ENCODE data around the gene RC3H2. TPM values are rescaled to one million over a fixed set of nuclear protein-coding genes. Genes with fewer than 3 reads are reported as not detected.
A peak's percentile ranks its signal among the peaks of the same experiment; 100 is the strongest.

The RC3H2 gene
- total RNA-seq, 2 donors from 2014 or later: 56.4 to 60.1 TPM

DNA sequence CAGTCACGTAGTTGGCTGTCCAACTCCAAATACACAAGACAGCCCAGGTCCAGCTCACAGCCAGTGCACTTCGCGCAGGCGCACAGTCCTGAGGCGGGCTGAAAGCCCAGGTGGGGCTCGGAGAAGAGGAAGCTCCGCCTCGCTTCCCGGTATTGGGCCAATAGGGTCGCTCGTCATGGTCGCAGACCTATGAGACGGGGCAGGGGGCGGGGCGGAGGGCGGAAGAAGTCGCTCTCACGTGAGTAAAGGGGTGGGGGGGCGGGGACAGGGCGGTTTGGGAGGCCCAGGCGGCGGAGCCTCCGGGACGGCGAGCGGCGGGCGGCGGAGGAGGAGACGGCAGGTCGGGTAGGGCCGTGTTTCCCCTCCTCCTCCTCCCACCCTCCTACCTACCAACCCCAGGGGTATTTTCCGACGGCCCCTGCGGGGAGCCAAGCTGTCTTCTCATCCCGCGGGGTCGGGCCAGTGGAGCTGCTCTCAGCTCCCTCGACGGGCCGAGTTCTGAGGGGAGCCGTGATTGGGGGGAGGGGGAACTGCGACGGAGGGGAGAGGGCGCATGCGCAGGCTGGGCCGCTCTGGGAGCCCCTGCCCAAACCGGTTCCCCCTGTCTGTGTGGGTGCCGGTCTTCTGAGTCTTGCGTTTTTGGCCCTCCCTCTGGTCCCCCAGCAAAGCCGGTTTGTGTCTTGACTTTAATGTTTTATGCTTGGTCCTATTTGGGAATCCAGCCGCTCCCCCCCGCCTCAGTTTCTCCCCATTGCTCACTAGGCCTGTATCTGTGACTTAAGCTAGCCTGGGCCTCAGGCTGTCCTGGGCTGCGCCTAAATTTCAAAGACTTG, 35.8 kb upstream of the RC3H2 start, which contains the start of gene RABGAP1:
Gene RABGAP1 (plus strand): TSS at position 272 of the 833 bp plus-strand sequence. CDS start 16,040 bp downstream, outside the sequence.
- TF ChIP-seq, protein P1, sequence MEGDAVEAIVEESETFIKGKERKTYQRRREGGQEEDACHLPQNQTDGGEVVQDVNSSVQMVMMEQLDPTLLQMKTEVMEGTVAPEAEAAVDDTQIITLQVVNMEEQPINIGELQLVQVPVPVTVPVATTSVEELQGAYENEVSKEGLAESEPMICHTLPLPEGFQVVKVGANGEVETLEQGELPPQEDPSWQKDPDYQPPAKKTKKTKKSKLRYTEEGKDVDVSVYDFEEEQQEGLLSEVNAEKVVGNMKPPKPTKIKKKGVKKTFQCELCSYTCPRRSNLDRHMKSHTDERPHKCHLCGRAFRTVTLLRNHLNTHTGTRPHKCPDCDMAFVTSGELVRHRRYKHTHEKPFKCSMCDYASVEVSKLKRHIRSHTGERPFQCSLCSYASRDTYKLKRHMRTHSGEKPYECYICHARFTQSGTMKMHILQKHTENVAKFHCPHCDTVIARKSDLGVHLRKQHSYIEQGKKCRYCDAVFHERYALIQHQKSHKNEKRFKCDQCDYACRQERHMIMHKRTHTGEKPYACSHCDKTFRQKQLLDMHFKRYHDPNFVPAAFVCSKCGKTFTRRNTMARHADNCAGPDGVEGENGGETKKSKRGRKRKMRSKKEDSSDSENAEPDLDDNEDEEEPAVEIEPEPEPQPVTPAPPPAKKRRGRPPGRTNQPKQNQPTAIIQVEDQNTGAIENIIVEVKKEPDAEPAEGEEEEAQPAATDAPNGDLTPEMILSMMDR (conservative IDR thresholded peaks at IDR 0.05): no peak
- Histone ChIP-seq H3K27me3 (ENCODE audit: control insufficient read depth, insufficient read depth, low read length, poor library complexity, severe bottlenecking) (no peaks in the 10 kb centered on the region), H3K4me3 (ENCODE audit: low read length) (peak within 1 kb of the TSS; percentile 82), H3K4me1 (ENCODE audit: control insufficient read depth, insufficient read depth, low read length) (no peaks in the 10 kb centered on the region), H3K9me3 (ENCODE audit: control insufficient read depth, low read length) (no peaks in the 10 kb centered on the region), H3K27ac (ENCODE audit: low read depth, low read length) (peak within 1 kb of the TSS; percentile 86), H3K9ac (ENCODE audit: extremely low read depth, low read length, poor library complexity, severe bottlenecking) (peak within 1 kb of the TSS; percentile 62), H3K36me3 (ENCODE audit: control insufficient read depth, insufficient read depth, low read length) (peaks cover 32% of the 10 kb centered on the region)
- peaks cover 21% of the 10 kb centered on the region for H3K4me1 Mint-ChIP-seq
- DNase-seq: peak; percentile 100
- 1 to 2% methylated on average over 13 to 49 of the region's 54 CpGs for WGBS, 2 experiments (ENCODE audit: insufficient coverage in 1 of 2, insufficient read length in 1 of 2)
- H3K27ac Mint-ChIP-seq: peak within 1 kb of the TSS; percentile 96
- peak within 1 kb of the TSS; percentile 84 for H3K4me3 Mint-ChIP-seq
- no peaks in the 10 kb centered on the region for H3K9me3 Mint-ChIP-seq
- H3K36me3 Mint-ChIP-seq (ENCODE audit: low read depth): peaks cover 28% of the 10 kb centered on the region
- H3K27me3 Mint-ChIP-seq (ENCODE audit: insufficient read depth): no peaks in the 10 kb centered on the region

DNA sequence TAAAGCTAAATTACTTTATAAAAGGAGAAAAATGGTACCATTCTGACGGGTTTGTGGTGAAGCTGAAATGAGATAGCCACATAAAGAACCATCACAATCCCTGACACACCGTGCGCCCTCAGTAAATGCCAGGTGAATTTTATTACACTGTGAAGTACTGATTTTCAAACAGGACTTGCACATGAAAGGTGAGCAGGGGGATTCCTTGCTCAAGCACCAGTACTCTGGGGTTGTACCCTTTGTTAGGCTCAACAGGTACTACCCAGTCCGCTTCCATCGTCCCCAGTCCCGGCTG, 35.2 kb upstream of the RC3H2 start:
- Mint-ChIP-seq H3K27ac (peak overlapping the region; percentile 96), H3K36me3 (ENCODE audit: low read depth) (peaks cover 28% of the 10 kb centered on the region), H3K27me3 (ENCODE audit: insufficient read depth) (no peaks in the 10 kb centered on the region), H3K4me1 (peaks cover 15% of the 10 kb centered on the region), H3K9me3 (no peaks in the 10 kb centered on the region), H3K4me3 (peak overlapping the region; percentile 84)
- Histone ChIP-seq H3K27me3 (ENCODE audit: control insufficient read depth, insufficient read depth, low read length, poor library complexity, severe bottlenecking) (no peaks in the 10 kb centered on the region), H3K36me3 (ENCODE audit: control insufficient read depth, insufficient read depth, low read length) (peaks cover 32% of the 10 kb centered on the region), H3K9ac (ENCODE audit: extremely low read depth, low read length, poor library complexity, severe bottlenecking) (peak overlapping the region; percentile 62), H3K9me3 (ENCODE audit: control insufficient read depth, low read length) (no peaks in the 10 kb centered on the region), H3K4me1 (ENCODE audit: control insufficient read depth, insufficient read depth, low read length) (no peaks in the 10 kb centered on the region), H3K4me3 (ENCODE audit: low read length) (peak overlapping the region; percentile 82), H3K27ac (ENCODE audit: low read depth, low read length) (peak overlapping the region; percentile 12)
- 0 to 32% methylated on average over 3 to 6 of the region's 6 CpGs for WGBS, 2 experiments (ENCODE audit: insufficient coverage in 1 of 2, insufficient read length in 1 of 2)
- no peak for DNase-seq
- TF ChIP-seq, protein P1 (conservative IDR thresholded peaks at IDR 0.05): no peak

DNA sequence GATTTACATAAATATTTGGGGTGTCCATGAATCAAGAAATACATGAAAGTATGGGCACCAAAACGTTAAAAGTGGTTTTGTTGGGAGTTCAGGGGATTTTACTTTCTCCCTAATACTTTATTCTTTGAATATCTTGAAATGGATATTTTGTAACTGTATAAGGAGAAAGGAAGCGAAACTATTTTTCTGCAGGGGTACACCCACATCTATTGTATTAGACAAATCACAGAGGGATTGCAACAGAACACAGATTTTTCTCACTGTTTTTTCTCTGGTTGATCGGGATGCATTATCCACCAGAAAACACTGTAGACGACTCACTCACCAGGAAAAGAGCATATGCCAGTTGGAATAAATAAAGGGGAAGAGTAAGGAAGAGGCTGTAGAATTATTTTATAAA, 34.4 kb upstream of the RC3H2 start:
- no peaks in the 10 kb centered on the region for H3K27me3 Mint-ChIP-seq (ENCODE audit: insufficient read depth)
- TF ChIP-seq, protein P1 (conservative IDR thresholded peaks at IDR 0.05): no peak

More for the DNA sequence above, 34.4 kb upstream of the RC3H2 start:
- Histone ChIP-seq H3K27me3 (ENCODE audit: control insufficient read depth, insufficient read depth, low read length, poor library complexity, severe bottlenecking) (no peaks in the 10 kb centered on the region), H3K9me3 (ENCODE audit: control insufficient read depth, low read length) (no peaks in the 10 kb centered on the region), H3K36me3 (ENCODE audit: control insufficient read depth, insufficient read depth, low read length) (peaks cover 32% of the 10 kb centered on the region), H3K9ac (ENCODE audit: extremely low read depth, low read length, poor library complexity, severe bottlenecking) (no peak overlapping the region), H3K4me1 (ENCODE audit: control insufficient read depth, insufficient read depth, low read length) (no peaks in the 10 kb centered on the region), H3K27ac (ENCODE audit: low read depth, low read length) (no peak overlapping the region), H3K4me3 (ENCODE audit: low read length) (no peak overlapping the region)
- 95 to 100% methylated on average over 1 to 3 of the region's 4 CpGs for WGBS, 2 experiments (ENCODE audit: insufficient coverage in 1 of 2, insufficient read length in 1 of 2)
- Mint-ChIP-seq H3K4me1 (peaks cover 12% of the 10 kb centered on the region), H3K27ac (no peak overlapping the region), H3K9me3 (no peaks in the 10 kb centered on the region), H3K4me3 (no peak overlapping the region), H3K36me3 (ENCODE audit: low read depth) (peaks cover 33% of the 10 kb centered on the region)
- DNase-seq: no peak

Data from endodermal cell (in vitro differentiated cells).